HepG2 (cell line): Measurements from ENCODE around the gene ARHGAP4. TPM values are rescaled to one million over a fixed set of nuclear protein-coding genes. Genes with fewer than 3 reads are reported as not detected.
A peak's percentile ranks its signal among the peaks of the same experiment; 100 is the strongest.

Experiments
- HOXA3 ChIP-seq: sonication (generic); formaldehyde crosslinking; IDR thresholded peaks from 2 replicates; pipeline ENCODE4 v1.5.0; 2020; ENCODE audit warnings: missing genetic modification reagents
- IKZF1 ChIP-seq: fragments of 450-650 bp; IDR thresholded peaks from 2 replicates; pipeline ENCODE4 v1.7.1; 2016
- MTA1 ChIP-seq: sonication (generic); formaldehyde crosslinking; IDR thresholded peaks from 2 replicates; pipeline ENCODE4 v1.4.0; 2020; ENCODE audit warnings: missing genetic modification reagents, mild to moderate bottlenecking, borderline replicate concordance
- PHF5A ChIP-seq: IDR thresholded peaks from one replicate; pipeline ENCODE4 v1.6.1; 2018; ENCODE audit warnings: low read depth, missing genetic modification reagents; ENCODE audit not compliant: unreplicated experiment
- SIN3A ChIP-seq: IDR thresholded peaks from 2 replicates; pipeline ENCODE4 v1.6.1; 2011; ENCODE audit warnings: low read depth, mild to moderate bottlenecking, control low read depth, low read length, borderline replicate concordance
- SRF ChIP-seq: IDR thresholded peaks from 2 replicates; pipeline ENCODE4 v1.6.1; 2011; ENCODE audit warnings: mild to moderate bottlenecking, low read depth, low read length, moderate library complexity
- TBP ChIP-seq: sonication (generic); formaldehyde crosslinking; IDR thresholded peaks from 2 replicates; pipeline ENCODE4 v1.5.0; 2020; ENCODE audit warnings: missing genetic modification reagents
- ZFP90 ChIP-seq: sonication (generic); formaldehyde crosslinking; IDR thresholded peaks from 2 replicates; pipeline ENCODE4 v1.8.0; 2022; ENCODE audit warnings: missing genetic modification reagents, mild to moderate bottlenecking, inconsistent platforms, borderline replicate concordance
- ZNF230 ChIP-seq: sonication (generic); formaldehyde crosslinking; IDR thresholded peaks from 2 replicates; pipeline ENCODE4 v1.4.0; 2020; ENCODE audit warnings: mild to moderate bottlenecking, missing genetic modification reagents
- ZNF331 ChIP-seq: sonication (generic); formaldehyde crosslinking; IDR thresholded peaks from 2 replicates; pipeline ENCODE4 v1.4.0; 2020; ENCODE audit warnings: missing genetic modification reagents
- ZNF7 ChIP-seq: IDR thresholded peaks from 2 replicates; pipeline ENCODE4 v1.6.1; 2016; ENCODE audit warnings: missing biosample characterization, missing genetic modification reagents
- polyA plus RNA-seq, 8 experiments: library from polyadenylated mRNA; depleted of rRNA in 3 of 8; stranded (reverse) in 7 of 8; unstranded in 1 of 8; fragments of >200 nt; fragmentation: Illumina TruSeq in 4 of 8; extraction: Trizol in 4 of 8; gene quantifications; 2 replicates each; pipeline versions ENCODE4 v1.2.1 to v1.2.3, GENCODE V29; 2011 to 2016; ENCODE audit warnings: low read depth in 4 of 8, missing spikeins in 1 of 8, mixed read lengths in 1 of 8; ENCODE audit not compliant: insufficient read depth in 1 of 8
- total RNA-seq, 5 experiments: library from RNA; depleted of rRNA; stranded (reverse); fragments of >200 nt; fragmentation: Illumina TruSeq; extraction: Trizol; gene quantifications; 2 replicates each; pipeline ENCODE4 v1.2.3, GENCODE V29; 2016; ENCODE audit warnings: low read depth in 1 of 5
- TF ChIP-seq, protein P1 (sequence below): sonication (generic); formaldehyde crosslinking; conservative IDR thresholded peaks from 2 replicates; pipeline ENCODE4 v1.4.0; 2020; ENCODE audit warnings: mild to moderate bottlenecking, missing genetic modification reagents, moderate library complexity
- TF ChIP-seq, protein P2 (sequence below): sonication (generic); formaldehyde crosslinking; IDR thresholded peaks from 2 replicates; pipeline ENCODE4 v1.8.1; 2023; ENCODE audit warnings: mild to moderate bottlenecking, inconsistent platforms, moderate library complexity, missing genetic modification reagents, borderline replicate concordance
- TF ChIP-seq, protein P3 (sequence below): sonication (generic); formaldehyde crosslinking; IDR thresholded peaks from 2 replicates; pipeline ENCODE4 v1.5.0; 2020; ENCODE audit warnings: mild to moderate bottlenecking, missing genetic modification reagents
- TF ChIP-seq, protein P4 (sequence below): sonication (generic); formaldehyde crosslinking; IDR thresholded peaks from 2 replicates; pipeline ENCODE4 v1.4.0; 2020; ENCODE audit warnings: mild to moderate bottlenecking, missing genetic modification reagents
- TF ChIP-seq, protein P5 (sequence below): sonication (generic); formaldehyde crosslinking; IDR thresholded peaks from 2 replicates; pipeline ENCODE4 v1.8.0; 2023; ENCODE audit warnings: mild to moderate bottlenecking, missing genetic modification reagents
- TF ChIP-seq, protein P6 (sequence below): sonication (generic); formaldehyde crosslinking; IDR thresholded peaks from 2 replicates; pipeline ENCODE4 v1.5.0; 2020; ENCODE audit warnings: mild to moderate bottlenecking, missing genetic modification reagents, moderate library complexity

Gene ARHGAP4
- total and polyA plus RNA-seq, 2 of the 13 experiments (the other 11 are each of a cell fraction or from before 2014, with no cell fraction given), result 0.57 to 0.64 TPM

DNA sequence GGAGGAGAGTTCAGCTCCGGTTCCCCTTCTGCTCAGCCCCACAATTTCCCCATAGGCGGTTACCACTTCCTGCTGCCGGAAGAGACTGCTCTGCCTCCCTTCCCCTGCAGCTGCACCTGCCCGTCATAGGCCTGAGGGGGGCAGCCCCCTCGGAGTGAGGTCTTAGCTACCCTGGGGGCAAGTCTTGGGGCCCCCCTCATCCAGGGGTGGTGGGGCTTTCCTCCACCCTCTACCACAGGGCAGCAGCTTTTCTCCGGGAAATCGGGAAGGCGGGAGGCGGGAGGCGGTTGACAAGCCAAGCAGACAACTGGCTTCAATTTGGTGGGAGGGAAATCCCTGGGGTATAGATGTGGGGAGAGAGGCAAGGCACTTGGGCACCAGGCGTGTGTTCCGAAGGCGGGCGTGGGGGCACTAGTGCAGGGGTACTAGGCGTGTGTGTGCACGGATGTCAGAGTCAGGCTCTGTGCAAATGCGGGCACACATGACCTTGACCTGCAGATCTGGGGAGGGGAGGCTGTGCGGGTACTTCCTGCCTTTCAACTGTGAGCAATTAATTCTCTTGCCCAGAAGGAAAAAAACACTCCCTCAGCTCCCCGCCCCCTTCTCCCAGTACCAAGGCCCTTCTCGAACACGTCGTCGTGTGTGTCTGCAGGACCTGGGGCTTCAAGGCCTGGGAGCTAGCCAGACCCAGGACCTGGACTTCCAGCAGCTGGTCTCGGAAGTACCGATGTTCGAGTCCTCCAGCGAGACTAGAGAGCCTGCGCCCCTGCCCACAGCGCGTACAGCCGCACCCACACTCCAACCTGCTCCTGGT, 1.0 kb upstream of the ARHGAP4 start (continued):
- TF ChIP-seq, protein P1, sequence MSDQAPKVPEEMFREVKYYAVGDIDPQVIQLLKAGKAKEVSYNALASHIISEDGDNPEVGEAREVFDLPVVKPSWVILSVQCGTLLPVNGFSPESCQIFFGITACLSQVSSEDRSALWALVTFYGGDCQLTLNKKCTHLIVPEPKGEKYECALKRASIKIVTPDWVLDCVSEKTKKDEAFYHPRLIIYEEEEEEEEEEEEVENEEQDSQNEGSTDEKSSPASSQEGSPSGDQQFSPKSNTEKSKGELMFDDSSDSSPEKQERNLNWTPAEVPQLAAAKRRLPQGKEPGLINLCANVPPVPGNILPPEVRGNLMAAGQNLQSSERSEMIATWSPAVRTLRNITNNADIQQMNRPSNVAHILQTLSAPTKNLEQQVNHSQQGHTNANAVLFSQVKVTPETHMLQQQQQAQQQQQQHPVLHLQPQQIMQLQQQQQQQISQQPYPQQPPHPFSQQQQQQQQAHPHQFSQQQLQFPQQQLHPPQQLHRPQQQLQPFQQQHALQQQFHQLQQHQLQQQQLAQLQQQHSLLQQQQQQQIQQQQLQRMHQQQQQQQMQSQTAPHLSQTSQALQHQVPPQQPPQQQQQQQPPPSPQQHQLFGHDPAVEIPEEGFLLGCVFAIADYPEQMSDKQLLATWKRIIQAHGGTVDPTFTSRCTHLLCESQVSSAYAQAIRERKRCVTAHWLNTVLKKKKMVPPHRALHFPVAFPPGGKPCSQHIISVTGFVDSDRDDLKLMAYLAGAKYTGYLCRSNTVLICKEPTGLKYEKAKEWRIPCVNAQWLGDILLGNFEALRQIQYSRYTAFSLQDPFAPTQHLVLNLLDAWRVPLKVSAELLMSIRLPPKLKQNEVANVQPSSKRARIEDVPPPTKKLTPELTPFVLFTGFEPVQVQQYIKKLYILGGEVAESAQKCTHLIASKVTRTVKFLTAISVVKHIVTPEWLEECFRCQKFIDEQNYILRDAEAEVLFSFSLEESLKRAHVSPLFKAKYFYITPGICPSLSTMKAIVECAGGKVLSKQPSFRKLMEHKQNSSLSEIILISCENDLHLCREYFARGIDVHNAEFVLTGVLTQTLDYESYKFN, result peak; percentile 61
- no peak for TF ChIP-seq ZNF331 (CRISPR knock-in tag)
- TF ChIP-seq SRF, result no peak
- TF ChIP-seq MTA1, result peak; percentile 30; the same call in 1 of the 2 replicates
- TF ChIP-seq, protein P2, sequence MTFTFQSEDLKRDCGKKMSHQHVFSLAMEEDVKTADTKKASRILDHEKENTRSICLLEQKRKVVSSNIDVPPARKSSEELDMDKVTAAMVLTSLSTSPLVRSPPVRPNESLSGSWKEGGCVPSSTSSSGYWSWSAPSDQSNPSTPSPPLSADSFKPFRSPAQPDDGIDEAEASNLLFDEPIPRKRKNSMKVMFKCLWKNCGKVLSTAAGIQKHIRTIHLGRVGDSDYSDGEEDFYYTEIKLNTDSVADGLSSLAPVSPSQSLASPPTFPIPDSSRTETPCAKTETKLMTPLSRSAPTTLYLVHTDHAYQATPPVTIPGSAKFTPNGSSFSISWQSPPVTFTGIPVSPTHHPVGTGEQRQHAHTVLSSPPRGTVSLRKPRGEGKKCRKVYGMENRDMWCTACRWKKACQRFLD (CRISPR knock-in tag), result no peak
- 0 out of 2 replicates have a peak, but pooled peaks have one; percentile 33 for TF ChIP-seq SIN3A
- no peak for TF ChIP-seq IKZF1
- no peak for TF ChIP-seq ZNF230 (CRISPR knock-in tag)
- TF ChIP-seq, protein P3, sequence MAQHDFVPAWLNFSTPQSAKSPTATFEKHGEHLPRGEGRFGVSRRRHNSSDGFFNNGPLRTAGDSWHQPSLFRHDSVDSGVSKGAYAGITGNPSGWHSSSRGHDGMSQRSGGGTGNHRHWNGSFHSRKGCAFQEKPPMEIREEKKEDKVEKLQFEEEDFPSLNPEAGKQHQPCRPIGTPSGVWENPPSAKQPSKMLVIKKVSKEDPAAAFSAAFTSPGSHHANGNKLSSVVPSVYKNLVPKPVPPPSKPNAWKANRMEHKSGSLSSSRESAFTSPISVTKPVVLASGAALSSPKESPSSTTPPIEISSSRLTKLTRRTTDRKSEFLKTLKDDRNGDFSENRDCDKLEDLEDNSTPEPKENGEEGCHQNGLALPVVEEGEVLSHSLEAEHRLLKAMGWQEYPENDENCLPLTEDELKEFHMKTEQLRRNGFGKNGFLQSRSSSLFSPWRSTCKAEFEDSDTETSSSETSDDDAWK (CRISPR knock-in tag), result no peak
- TF ChIP-seq ZFP90 (CRISPR knock-in tag), result peak; percentile 22; the same call in 1 of the 2 replicates
- TF ChIP-seq, protein P4, sequence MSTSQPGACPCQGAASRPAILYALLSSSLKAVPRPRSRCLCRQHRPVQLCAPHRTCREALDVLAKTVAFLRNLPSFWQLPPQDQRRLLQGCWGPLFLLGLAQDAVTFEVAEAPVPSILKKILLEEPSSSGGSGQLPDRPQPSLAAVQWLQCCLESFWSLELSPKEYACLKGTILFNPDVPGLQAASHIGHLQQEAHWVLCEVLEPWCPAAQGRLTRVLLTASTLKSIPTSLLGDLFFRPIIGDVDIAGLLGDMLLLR (CRISPR knock-in tag), result no peak
- TF ChIP-seq TBP (CRISPR knock-in tag), result no peak
- TF ChIP-seq, protein P5, sequence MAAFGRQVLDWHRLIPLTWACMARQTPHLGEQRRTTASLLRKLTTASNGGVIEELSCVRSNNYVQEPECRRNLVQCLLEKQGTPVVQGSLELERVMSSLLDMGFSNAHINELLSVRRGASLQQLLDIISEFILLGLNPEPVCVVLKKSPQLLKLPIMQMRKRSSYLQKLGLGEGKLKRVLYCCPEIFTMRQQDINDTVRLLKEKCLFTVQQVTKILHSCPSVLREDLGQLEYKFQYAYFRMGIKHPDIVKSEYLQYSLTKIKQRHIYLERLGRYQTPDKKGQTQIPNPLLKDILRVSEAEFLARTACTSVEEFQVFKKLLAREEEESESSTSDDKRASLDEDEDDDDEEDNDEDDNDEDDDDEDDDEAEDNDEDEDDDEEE, result no peak
- TF ChIP-seq, protein P6, sequence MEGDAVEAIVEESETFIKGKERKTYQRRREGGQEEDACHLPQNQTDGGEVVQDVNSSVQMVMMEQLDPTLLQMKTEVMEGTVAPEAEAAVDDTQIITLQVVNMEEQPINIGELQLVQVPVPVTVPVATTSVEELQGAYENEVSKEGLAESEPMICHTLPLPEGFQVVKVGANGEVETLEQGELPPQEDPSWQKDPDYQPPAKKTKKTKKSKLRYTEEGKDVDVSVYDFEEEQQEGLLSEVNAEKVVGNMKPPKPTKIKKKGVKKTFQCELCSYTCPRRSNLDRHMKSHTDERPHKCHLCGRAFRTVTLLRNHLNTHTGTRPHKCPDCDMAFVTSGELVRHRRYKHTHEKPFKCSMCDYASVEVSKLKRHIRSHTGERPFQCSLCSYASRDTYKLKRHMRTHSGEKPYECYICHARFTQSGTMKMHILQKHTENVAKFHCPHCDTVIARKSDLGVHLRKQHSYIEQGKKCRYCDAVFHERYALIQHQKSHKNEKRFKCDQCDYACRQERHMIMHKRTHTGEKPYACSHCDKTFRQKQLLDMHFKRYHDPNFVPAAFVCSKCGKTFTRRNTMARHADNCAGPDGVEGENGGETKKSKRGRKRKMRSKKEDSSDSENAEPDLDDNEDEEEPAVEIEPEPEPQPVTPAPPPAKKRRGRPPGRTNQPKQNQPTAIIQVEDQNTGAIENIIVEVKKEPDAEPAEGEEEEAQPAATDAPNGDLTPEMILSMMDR (CRISPR knock-in tag), result peak; percentile 2; the same call in 1 of the 2 replicates
- no peak for TF ChIP-seq ZNF7 (CRISPR knock-in tag)
- TF ChIP-seq PHF5A, result no peak
- peak; percentile 36; the same call in 1 of the 2 replicates for TF ChIP-seq HOXA3 (CRISPR knock-in tag)
